A549 (cell line): ENCODE data around the gene NCOA1. TPM values are rescaled to one million over a fixed set of nuclear protein-coding genes. Genes with fewer than 3 reads are reported as not detected.

Experiments used
- ATAC-seq, 2 experiments: fragments of 200-7000 bp in 1 of 2; fragments of >200 bp in 1 of 2; cut with Nextera tagmentation in 1 of 2; cut with Tn5 transposase in 1 of 2; 3 replicates each; pipeline versions ENCODE4 v1.8.0 to v1.9.1; 2018 to 2020; ENCODE audit warnings: mild to moderate bottlenecking in 1 of 2, moderate library complexity in 1 of 2
- CTCF ChIA-PET: fragments of 300-600 bp; sonication (Branson Sonifier 250); formaldehyde crosslinking; extraction: SDS; loops from one replicate; lab custom pipeline; 2021; ENCODE audit warnings: antibody characterized with exemption, inconsistent platforms; lab: Yijun Ruan, JAX
- POLR2A ChIA-PET: fragments of 350-600 bp; formaldehyde crosslinking; extraction: SDS; loops from one replicate; lab custom pipeline; 2021; ENCODE audit warnings: antibody characterized with exemption, inconsistent platforms; lab: Yijun Ruan, JAX
- DNase-seq, 2 experiments: peaks; one replicate each; pipeline versions ENCODE4 v3.0.0 to v3.0.0-alpha.2; 2011 to 2016; ENCODE audit warnings: low read depth in 1 of 2, low spot score in 1 of 2
- FAIRE-seq: peaks from 2 replicates; lab custom pipeline; 2011; peaks lifted over from hg19 to GRCh38; lab: Jason Lieb, UNC
- H3K27ac ChIP-seq, 2 experiments: fragments of >200 bp; sonication (Bioruptor Twin); formaldehyde crosslinking; 3 replicates each; pipeline ENCODE4 v1.5.1; 2016 to 2017
- H3K4me1 ChIP-seq: fragments of >200 bp; sonication (Bioruptor Twin); formaldehyde crosslinking; 3 replicates; pipeline ENCODE4 v1.6.1; 2016
- H3K4me2 ChIP-seq: fragments of >200 bp; sonication (Bioruptor Twin); formaldehyde crosslinking; 3 replicates; pipeline ENCODE4 v1.6.1; 2016
- H3K4me3 ChIP-seq: fragments of >200 bp; sonication (Bioruptor Twin); formaldehyde crosslinking; 3 replicates; pipeline ENCODE4 v1.5.1; 2016
- H3K9me3 ChIP-seq: fragments of >200 bp; sonication (Bioruptor Twin); formaldehyde crosslinking; 3 replicates; pipeline ENCODE4 v1.6.1; 2016
- CEBPB ChIP-seq, 2 experiments: fragments of >200 bp in 1 of 2; sonication (Bioruptor Twin) in 1 of 2; formaldehyde crosslinking in 1 of 2; IDR thresholded peaks; 2 replicates each; pipeline ENCODE4 v1.6.1; 2012 to 2016
- CHD2 ChIP-seq: fragments of 150-350 bp; IDR thresholded peaks from 2 replicates; pipeline ENCODE4 v1.6.1; 2014; ENCODE audit warnings: low read length; ENCODE audit not compliant: partially characterized antibody
- FOSL2 ChIP-seq, 2 experiments: fragments of 450-650 bp in 1 of 2; fragments of >200 bp in 1 of 2; sonication (Bioruptor Twin) in 1 of 2; formaldehyde crosslinking; IDR thresholded peaks; 2 replicates each; pipeline versions ENCODE4 v1.5.0 to v1.6.1; 2016 to 2020; ENCODE audit warnings: mild to moderate bottlenecking in 1 of 2, moderate library complexity in 1 of 2
- HOXB13 ChIP-seq: fragments of 250-450 bp; sonication (Bioruptor Pico); IDR thresholded peaks from 2 replicates; pipeline ENCODE4 v1.5.0; 2020; ENCODE audit warnings: low read depth, mild to moderate bottlenecking, moderate library complexity
- KDM5A ChIP-seq: fragments of 200-600 bp; sonication (generic); IDR thresholded peaks from 2 replicates; pipeline ENCODE4 v1.6.1; 2016; ENCODE audit warnings: antibody characterized with exemption, mild to moderate bottlenecking
- MAFK ChIP-seq: fragments of 450-650 bp; IDR thresholded peaks from 2 replicates; pipeline ENCODE4 v1.6.1; 2014; ENCODE audit not compliant: partially characterized antibody
- PHF8 ChIP-seq: fragments of 200-600 bp; sonication (generic); IDR thresholded peaks from 2 replicates; pipeline ENCODE4 v1.6.1; 2016; ENCODE audit warnings: low read depth, mild to moderate bottlenecking, antibody characterized with exemption, moderate library complexity, borderline replicate concordance
- RARB ChIP-seq: fragments of 250-450 bp; sonication (Bioruptor Pico); IDR thresholded peaks from 2 replicates; pipeline ENCODE4 v1.8.0; 2021; ENCODE audit warnings: mild to moderate bottlenecking, moderate library complexity
- RFX5 ChIP-seq: fragments of 450-650 bp; IDR thresholded peaks from 2 replicates; pipeline ENCODE4 v1.7.1; 2014; ENCODE audit warnings: antibody characterized with exemption, mild to moderate bottlenecking, moderate library complexity
- TFCP2L1 ChIP-seq: fragments of 250-450 bp; sonication (Bioruptor Pico); IDR thresholded peaks from 2 replicates; pipeline ENCODE4 v1.5.0; 2021; ENCODE audit warnings: mild to moderate bottlenecking
- ZC3H11A ChIP-seq: fragments of 450-650 bp; IDR thresholded peaks from 2 replicates; pipeline ENCODE4 v1.6.1; 2014; ENCODE audit warnings: antibody characterized with exemption, mild to moderate bottlenecking
- WGBS: methylation state at CpG from one replicate; pipeline ENCODE4 v1.1.6; 2017; ENCODE audit errors: missing lambda C conversion rate; 5-methylcytosine and 5-hydroxymethylcytosine counted together
- polyA plus RNA-seq, 4 experiments: library from polyadenylated mRNA; depleted of rRNA in 3 of 4; stranded (reverse); fragments of >200 nt; fragmentation: RNase III in 1 of 4; extraction: RNeasy Plus Mini Kit Qiagen cat#74134 plus additional on column Dnase treatment in 1 of 4; gene quantifications; 2 replicates in 3 of 4; 3 replicates in 1 of 4; pipeline ENCODE4 v1.2.3, GENCODE V29; 2011 to 2017
- TF ChIP-seq, protein P1 (sequence below): fragments of 250-450 bp; sonication (Bioruptor Pico); IDR thresholded peaks from 2 replicates; pipeline ENCODE4 v1.5.0; 2021; ENCODE audit warnings: mild to moderate bottlenecking, moderate library complexity, borderline replicate concordance
- TF ChIP-seq, protein P2 (sequence below): fragments of 450-650 bp; IDR thresholded peaks from 2 replicates; pipeline ENCODE4 v1.6.1; 2014; ENCODE audit warnings: antibody characterized with exemption

The NCOA1 gene
- polyA plus RNA-seq, 2 of the 4 experiments (the other 2 are of a cell fraction) = 7.6 to 29.9 TPM

DNA sequence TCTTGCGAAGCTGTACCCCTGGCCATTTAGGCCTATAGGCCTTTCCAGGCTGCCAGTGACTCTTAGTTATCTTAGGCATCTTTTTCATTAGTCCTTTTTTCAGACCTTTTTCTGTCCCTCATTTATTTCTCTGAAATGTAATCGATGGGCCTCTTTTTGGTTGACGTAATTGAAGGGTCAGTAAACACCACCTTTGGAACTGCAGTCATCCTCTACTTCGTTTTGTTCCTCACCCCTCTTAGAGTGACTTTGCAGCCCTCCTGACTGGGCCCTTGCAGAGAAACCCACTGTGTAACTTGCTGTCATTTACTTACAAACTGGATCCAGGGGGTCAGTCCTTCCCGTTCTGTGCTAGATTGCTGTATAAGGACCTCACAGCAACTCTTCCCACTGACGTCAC, 325.4 kb downstream of the NCOA1 start (continued):
- TF ChIP-seq, protein P1, sequence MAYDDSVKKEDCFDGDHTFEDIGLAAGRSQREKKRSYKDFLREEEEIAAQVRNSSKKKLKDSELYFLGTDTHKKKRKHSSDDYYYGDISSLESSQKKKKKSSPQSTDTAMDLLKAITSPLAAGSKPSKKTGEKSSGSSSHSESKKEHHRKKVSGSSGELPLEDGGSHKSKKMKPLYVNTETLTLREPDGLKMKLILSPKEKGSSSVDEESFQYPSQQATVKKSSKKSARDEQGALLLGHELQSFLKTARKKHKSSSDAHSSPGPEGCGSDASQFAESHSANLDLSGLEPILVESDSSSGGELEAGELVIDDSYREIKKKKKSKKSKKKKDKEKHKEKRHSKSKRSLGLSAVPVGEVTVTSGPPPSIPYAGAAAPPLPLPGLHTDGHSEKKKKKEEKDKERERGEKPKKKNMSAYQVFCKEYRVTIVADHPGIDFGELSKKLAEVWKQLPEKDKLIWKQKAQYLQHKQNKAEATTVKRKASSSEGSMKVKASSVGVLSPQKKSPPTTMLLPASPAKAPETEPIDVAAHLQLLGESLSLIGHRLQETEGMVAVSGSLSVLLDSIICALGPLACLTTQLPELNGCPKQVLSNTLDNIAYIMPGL (CRISPR knock-in tag) = no peak
- TF ChIP-seq CEBPB (IDR thresholded peaks at IDR 0.05) (no peak), RARB (CRISPR knock-in tag) (no peak)
- TF ChIP-seq, protein P2, sequence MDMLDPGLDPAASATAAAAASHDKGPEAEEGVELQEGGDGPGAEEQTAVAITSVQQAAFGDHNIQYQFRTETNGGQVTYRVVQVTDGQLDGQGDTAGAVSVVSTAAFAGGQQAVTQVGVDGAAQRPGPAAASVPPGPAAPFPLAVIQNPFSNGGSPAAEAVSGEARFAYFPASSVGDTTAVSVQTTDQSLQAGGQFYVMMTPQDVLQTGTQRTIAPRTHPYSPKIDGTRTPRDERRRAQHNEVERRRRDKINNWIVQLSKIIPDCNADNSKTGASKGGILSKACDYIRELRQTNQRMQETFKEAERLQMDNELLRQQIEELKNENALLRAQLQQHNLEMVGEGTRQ = no peak

DNA sequence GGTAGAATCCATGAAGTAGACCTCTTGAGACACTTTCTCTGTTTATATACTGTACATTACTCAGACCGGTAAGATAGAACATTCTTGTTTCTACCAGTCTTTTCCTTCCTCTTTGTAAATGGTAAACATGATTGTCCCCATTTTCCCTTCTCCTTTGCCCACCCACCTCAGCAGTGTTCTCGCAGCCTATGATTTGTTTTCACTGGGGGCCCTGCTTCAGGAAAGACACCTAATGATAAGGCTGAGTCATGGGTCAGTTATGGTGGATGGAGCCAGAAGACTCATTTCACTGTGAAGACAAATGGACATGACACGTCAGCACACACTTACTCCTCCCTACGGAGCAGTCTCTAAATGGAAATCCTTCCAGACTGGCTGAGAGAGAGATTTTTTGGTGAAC, 325.8 kb downstream of the NCOA1 start:
- H3K9me3 ChIP-seq = no peaks in the 10 kb centered on the region
- 70% methylated on average over 4 of the region's 4 CpGs for WGBS
- TF ChIP-seq, protein P1 (CRISPR knock-in tag) = no peak
- TF ChIP-seq KDM5A (no peak), RFX5 (no peak), PHF8 (no peak), TFCP2L1 (CRISPR knock-in tag) (no peak), HOXB13 (no peak), MAFK (peak; percentile 7), ZC3H11A (no peak), FOSL2 (IDR thresholded peaks at IDR 0.05) (no peak), FOSL2 (CRISPR knock-in tag; IDR thresholded peaks at IDR 0.05) (no peak)
- TF ChIP-seq, all 56 proteins: peak for 1
- Histone ChIP-seq H3K4me3 (no peak overlapping the region), H3K27ac (peak overlapping the region in 1 of 2 experiments; percentile 6; a peak in 1 of 6 replicates), H3K4me2 (no peak overlapping the region), H3K4me1 (peaks cover 10% of the 10 kb centered on the region)
- POLR2A ChIA-PET = interaction anchor here (0.6 kb wide), 1 partner anchor 11 kb away, joined by 8 read pairs; no protein-coding TSS in a partner anchor
- DNase-seq (no peak), ATAC-seq (no peak), FAIRE-seq (no peak)
- CTCF ChIA-PET = interaction anchor here (1.1 to 15.3 kb wide), 4 partner anchors 10 to 410 kb away, joined by 6 to 252 read pairs (median 18); partner anchors contain the start of genes CENPO and PTRHD1

GRCh38 chr2:24818721-24819167, 327.7 kb downstream of the NCOA1 start:
- WGBS = 82% methylated on average over 9 of the region's 9 CpGs
- CTCF ChIA-PET = interaction anchor here (1.0 to 15.3 kb wide), 6 partner anchors 9 to 740 kb away, joined by 3 to 252 read pairs (median 8); partner anchors contain the start of genes CENPO and PTRHD1
- Histone ChIP-seq H3K9me3 (no peaks in the 10 kb centered on the region), H3K4me1 (peaks cover 10% of the 10 kb centered on the region), H3K27ac (peak overlapping the region; percentile 14 to 67; a peak in 4 of 6 replicates), H3K4me2 (no peak overlapping the region), H3K4me3 (no peak overlapping the region)
- TF ChIP-seq MAFK (peak; percentile 15), CHD2 (no peak)
- POLR2A ChIA-PET = interaction anchor here (1.6 kb wide), 1 partner anchor 26 kb away, joined by 7 read pairs; the partner anchor contains the start of genes CENPO and PTRHD1
- ATAC-seq (no peak), FAIRE-seq (no peak), DNase-seq (no peak)
